ENCODE measurements around the gene FKBP1A. TPM values are rescaled to one million over a fixed set of nuclear protein-coding genes. Genes with fewer than 3 reads are reported as not detected.

The FKBP1A gene
- total and polyA plus RNA-seq, 4 donors: 87.2 to 261 (median 180) TPM

DNA sequence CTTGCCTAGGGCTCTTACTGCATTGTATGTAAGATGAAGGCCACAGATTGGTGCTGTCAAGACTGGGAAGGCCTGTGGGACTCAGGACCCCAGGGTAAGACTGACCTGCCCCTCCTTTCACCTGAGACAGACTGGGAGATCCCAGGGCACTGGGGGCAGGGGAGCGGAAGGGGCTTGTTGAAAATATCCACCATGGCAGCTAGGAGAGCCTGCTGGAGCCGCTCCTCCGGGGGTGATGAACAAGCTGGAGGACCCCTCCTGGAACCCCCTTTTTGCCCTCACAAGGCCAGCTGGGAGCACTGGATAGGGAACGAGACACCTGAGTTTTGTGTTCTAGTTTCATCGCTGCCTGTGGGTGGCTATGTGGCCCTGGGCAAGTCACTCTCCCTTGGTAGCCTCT, 54.8 kb downstream of the FKBP1A start:
- Histone ChIP-seq H3K27ac (ENCODE audit: low read depth, low read length) (no peak overlapping the region), H3K4me3 (ENCODE audit: low read depth, low read length) (no peak overlapping the region), H3K36me3 (ENCODE audit: control insufficient read depth, insufficient read depth, low read length) (peaks cover 5% of the 10 kb centered on the region), H3K9me3 (ENCODE audit: control insufficient read depth, insufficient read depth, low read length) (no peaks in the 10 kb centered on the region), H3K27me3 (ENCODE audit: control insufficient read depth, insufficient read depth, low read length) (no peaks in the 10 kb centered on the region), H3K4me1 (ENCODE audit: control insufficient read depth, insufficient read depth, low read length) (peaks cover 17% of the 10 kb centered on the region)
- no peak for DNase-seq (ENCODE audit: low read depth in 4 of 6, low spot score in 6 of 6)
- WGBS (ENCODE audit: insufficient coverage): 96% methylated on average over 5 of the region's 5 CpGs

DNA sequence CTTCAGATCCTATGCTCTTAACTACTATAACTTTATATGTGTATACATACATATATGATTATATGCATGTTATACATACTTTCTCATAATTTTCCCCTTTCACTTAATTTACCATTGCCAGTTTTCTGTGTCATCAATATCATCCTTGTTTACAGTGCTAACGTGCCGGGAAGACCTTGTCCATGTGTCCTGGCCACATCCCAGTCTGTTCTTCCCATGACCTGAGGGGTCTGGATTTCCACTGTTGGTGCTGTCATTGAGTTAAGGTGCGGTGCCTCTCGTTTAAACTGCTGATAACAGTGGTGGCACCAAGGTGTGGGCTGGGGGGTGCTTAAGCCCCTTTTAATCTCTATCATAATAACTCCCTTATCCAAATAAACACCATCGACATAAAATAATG, 55.4 kb downstream of the FKBP1A start:
- no peak overlapping the region for H3K27ac ChIP-seq (ENCODE audit: low read depth, low read length)
- H3K4me3 ChIP-seq (ENCODE audit: low read depth, low read length): no peak overlapping the region
- DNase-seq (ENCODE audit: low read depth in 4 of 6, low spot score in 6 of 6): no peak
- H3K36me3 ChIP-seq (ENCODE audit: control insufficient read depth, insufficient read depth, low read length): peaks cover 5% of the 10 kb centered on the region
- WGBS (ENCODE audit: insufficient coverage): 92% methylated on average over 2 of the region's 5 CpGs
- no peaks in the 10 kb centered on the region for H3K27me3 ChIP-seq (ENCODE audit: control insufficient read depth, insufficient read depth, low read length)
- peaks cover 17% of the 10 kb centered on the region for H3K4me1 ChIP-seq (ENCODE audit: control insufficient read depth, insufficient read depth, low read length)
- H3K9me3 ChIP-seq (ENCODE audit: control insufficient read depth, insufficient read depth, low read length): no peaks in the 10 kb centered on the region

DNA sequence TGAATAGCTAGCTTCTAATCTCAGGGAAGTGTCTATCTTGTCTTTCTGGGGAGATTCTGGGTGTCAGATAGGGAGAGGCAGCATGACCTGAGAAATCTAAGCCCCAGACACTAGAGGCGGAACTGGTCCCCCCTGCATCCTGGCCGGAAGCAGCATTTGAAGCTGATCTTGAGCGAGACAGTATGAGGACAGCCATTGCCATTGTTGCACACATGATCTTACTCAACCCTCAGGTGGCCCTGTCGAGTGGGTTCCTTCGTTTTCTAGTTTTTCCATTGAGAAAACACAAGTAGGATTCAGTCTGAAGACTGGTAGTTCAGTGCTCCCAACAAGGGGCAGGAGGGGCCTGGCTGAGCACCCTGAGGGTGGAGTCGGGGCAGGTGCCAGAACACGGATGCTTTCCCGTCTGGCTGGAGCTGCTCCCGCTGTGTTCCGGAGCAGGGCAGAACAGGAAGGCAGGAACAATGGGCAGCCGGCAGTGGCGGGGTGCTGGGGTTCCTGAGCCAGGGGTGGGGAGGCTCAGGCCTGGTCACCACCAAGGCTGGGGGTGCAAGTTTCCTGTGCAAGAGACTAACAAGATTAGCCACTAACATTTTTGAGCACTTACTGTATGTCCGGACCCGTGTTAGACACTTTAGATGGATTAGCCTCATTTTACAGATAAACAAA, 56.0 kb downstream of the FKBP1A start:
- H3K4me1 ChIP-seq (ENCODE audit: control insufficient read depth, insufficient read depth, low read length): peaks cover 17% of the 10 kb centered on the region
- H3K27ac ChIP-seq (ENCODE audit: low read depth, low read length): no peak overlapping the region
- H3K4me3 ChIP-seq (ENCODE audit: low read depth, low read length): no peak overlapping the region
- H3K27me3 ChIP-seq (ENCODE audit: control insufficient read depth, insufficient read depth, low read length): no peaks in the 10 kb centered on the region
- H3K36me3 ChIP-seq (ENCODE audit: control insufficient read depth, insufficient read depth, low read length): peaks cover 5% of the 10 kb centered on the region
- peak in 1 of 6 donors; percentile 32 for DNase-seq (ENCODE audit: low read depth in 4 of 6, low spot score in 6 of 6)
- H3K9me3 ChIP-seq (ENCODE audit: control insufficient read depth, insufficient read depth, low read length): no peaks in the 10 kb centered on the region
- WGBS (ENCODE audit: insufficient coverage): 47% methylated on average over 10 of the region's 14 CpGs

DNA sequence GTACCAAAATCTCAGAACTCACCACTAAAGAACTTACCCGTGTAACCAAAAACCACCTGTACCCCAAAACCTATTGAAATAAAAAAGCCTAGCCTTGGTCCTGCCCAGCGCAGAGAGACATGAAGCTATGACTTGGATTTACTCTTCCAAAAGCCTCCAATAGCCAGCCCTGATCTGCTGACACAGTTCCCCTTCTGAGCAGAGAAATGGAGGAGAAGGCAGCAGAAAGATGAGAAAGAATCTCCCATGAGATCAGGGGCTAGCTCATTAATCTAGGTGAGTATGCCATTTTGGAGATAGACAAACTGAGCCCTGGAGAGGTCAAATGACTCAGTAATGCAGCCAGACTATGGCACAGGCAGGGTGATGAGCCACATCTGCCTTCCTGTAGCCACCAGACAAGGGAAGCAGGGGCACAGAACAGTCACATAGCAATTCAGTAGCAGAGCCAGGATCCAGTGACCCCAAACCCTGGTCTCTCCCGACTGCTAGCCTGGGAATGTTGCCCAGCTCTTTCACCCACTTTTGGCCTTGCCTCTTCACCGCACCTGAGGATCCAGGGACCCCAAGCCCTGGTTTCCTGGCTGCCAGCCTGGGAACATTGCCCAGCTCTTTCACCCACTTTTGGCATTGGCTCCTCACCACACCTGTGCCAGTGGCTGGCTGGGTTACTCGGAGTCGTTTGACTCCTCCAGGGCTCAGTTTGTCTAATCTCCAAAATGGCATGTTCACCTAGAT, 56.7 kb downstream of the FKBP1A start:
- H3K9me3 ChIP-seq (ENCODE audit: control insufficient read depth, insufficient read depth, low read length): no peaks in the 10 kb centered on the region
- no peak overlapping the region for H3K4me3 ChIP-seq (ENCODE audit: low read depth, low read length)
- H3K36me3 ChIP-seq (ENCODE audit: control insufficient read depth, insufficient read depth, low read length): peaks cover 5% of the 10 kb centered on the region
- H3K4me1 ChIP-seq (ENCODE audit: control insufficient read depth, insufficient read depth, low read length): peaks cover 17% of the 10 kb centered on the region
- no peak overlapping the region for H3K27ac ChIP-seq (ENCODE audit: low read depth, low read length)
- WGBS (ENCODE audit: insufficient coverage): 72% methylated on average over 5 of the region's 6 CpGs
- DNase-seq (ENCODE audit: low read depth in 4 of 6, low spot score in 6 of 6): no peak
- H3K27me3 ChIP-seq (ENCODE audit: control insufficient read depth, insufficient read depth, low read length): no peaks in the 10 kb centered on the region

DNA sequence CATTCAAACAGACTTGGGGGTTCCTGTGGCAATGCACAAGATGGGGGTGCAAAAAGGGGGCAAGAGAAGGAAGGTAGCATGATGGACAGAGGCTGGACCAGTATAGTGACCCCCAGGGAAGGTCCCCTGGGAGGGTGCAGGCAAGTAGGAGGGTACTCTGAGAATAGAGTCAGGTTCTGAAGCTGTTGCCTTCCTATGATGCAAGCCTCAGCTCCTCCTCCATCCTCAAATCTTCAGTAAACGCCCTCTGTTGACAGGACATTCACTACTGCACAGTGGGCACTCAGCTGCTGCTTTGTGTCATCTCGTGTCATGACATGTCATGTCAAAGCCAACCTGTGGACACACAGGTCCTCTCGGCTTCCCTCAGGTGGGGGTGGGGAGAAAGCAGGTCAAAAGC, 58.1 kb downstream of the FKBP1A start:
- Histone ChIP-seq H3K9me3 (ENCODE audit: control insufficient read depth, insufficient read depth, low read length) (no peaks in the 10 kb centered on the region), H3K4me1 (ENCODE audit: control insufficient read depth, insufficient read depth, low read length) (peaks cover 17% of the 10 kb centered on the region), H3K36me3 (ENCODE audit: control insufficient read depth, insufficient read depth, low read length) (peaks cover 9% of the 10 kb centered on the region), H3K4me3 (ENCODE audit: low read depth, low read length) (no peak overlapping the region), H3K27me3 (ENCODE audit: control insufficient read depth, insufficient read depth, low read length) (no peaks in the 10 kb centered on the region), H3K27ac (ENCODE audit: low read depth, low read length) (no peak overlapping the region)
- WGBS (ENCODE audit: insufficient coverage): 63% methylated on average over 3 of the region's 3 CpGs
- DNase-seq (ENCODE audit: low read depth in 4 of 6, low spot score in 6 of 6): no peak

DNA sequence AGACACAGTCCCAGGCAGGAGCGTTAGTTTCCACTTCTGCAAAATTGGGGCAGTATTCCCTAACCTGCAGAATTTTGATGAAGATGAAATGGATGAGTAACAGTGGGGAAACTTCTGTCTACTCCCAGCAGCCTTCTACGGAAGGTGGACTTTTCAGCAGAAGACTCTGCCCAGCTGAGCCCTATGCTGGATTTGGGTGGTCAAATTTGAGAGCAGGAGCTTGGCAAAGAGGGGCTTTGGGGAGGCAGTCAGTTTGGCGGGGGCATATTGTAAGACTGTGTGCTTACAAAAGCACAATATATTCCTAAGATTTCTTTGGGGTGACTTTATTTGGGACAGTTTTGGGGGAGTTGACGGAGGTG, 58.5 kb downstream of the FKBP1A start:
- no peak overlapping the region for H3K27ac ChIP-seq (ENCODE audit: low read depth, low read length)

DNA sequence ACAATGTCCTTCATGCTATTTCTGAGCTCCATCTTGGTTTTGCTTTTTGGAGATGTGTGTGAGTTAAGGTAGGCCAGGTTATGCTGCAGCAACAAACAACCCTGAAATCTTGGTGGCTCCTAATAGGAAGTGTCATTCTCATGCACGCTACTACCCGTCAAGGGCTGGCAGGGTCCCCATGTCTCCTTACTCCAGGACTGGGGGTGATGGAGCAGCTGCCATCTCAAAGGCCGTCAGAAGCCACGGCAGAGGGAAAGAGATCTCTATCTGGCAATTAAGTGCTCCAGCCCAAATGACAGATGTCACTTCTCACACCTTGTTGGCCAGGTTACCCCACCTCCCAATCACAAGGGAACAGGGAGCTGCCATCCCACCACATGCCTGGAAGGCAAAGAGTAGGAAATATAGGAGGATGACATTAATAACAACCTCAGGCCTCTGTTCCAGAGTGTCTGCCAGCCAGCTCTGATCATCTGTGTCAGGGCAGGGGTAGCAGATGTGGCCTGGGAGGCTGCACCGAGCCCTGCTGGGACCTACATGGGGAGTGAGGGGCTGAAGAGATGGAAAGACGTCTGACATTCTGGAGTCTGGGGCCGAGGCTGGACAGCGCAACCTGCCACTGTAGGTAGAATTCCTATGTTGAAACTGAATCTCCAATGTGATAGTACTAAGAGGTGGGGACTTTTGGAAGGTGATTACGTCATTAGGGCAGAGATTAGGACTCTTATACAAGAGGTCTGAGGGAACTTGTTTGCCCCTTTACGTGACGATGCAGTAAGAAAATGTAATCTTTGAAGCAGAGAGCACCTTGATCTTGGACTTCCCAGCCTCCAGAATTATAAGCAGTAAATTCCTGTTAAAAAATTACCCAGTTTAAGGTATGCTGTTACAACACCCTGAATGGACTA, 59.1 kb downstream of the FKBP1A start:
- DNase-seq (ENCODE audit: low read depth in 4 of 6, low spot score in 6 of 6): no peak
- H3K36me3 ChIP-seq (ENCODE audit: control insufficient read depth, insufficient read depth, low read length): peaks cover 14% of the 10 kb centered on the region
- no peaks in the 10 kb centered on the region for H3K27me3 ChIP-seq (ENCODE audit: control insufficient read depth, insufficient read depth, low read length)
- WGBS (ENCODE audit: insufficient coverage): 95% methylated on average over 7 of the region's 11 CpGs
- H3K4me3 ChIP-seq (ENCODE audit: low read depth, low read length): no peak overlapping the region
- H3K27ac ChIP-seq (ENCODE audit: low read depth, low read length): no peak overlapping the region
- peaks cover 22% of the 10 kb centered on the region for H3K4me1 ChIP-seq (ENCODE audit: control insufficient read depth, insufficient read depth, low read length)
- no peaks in the 10 kb centered on the region for H3K9me3 ChIP-seq (ENCODE audit: control insufficient read depth, insufficient read depth, low read length)

More for the DNA sequence above, 58.5 kb downstream of the FKBP1A start:
- Histone ChIP-seq H3K36me3 (ENCODE audit: control insufficient read depth, insufficient read depth, low read length) (peaks cover 9% of the 10 kb centered on the region), H3K4me1 (ENCODE audit: control insufficient read depth, insufficient read depth, low read length) (peaks cover 17% of the 10 kb centered on the region), H3K9me3 (ENCODE audit: control insufficient read depth, insufficient read depth, low read length) (no peaks in the 10 kb centered on the region), H3K27me3 (ENCODE audit: control insufficient read depth, insufficient read depth, low read length) (no peaks in the 10 kb centered on the region), H3K4me3 (ENCODE audit: low read depth, low read length) (no peak overlapping the region)
- WGBS (ENCODE audit: insufficient coverage): 83% methylated on average over 1 of the region's 4 CpGs
- no peak for DNase-seq (ENCODE audit: low read depth in 4 of 6, low spot score in 6 of 6)

DNA sequence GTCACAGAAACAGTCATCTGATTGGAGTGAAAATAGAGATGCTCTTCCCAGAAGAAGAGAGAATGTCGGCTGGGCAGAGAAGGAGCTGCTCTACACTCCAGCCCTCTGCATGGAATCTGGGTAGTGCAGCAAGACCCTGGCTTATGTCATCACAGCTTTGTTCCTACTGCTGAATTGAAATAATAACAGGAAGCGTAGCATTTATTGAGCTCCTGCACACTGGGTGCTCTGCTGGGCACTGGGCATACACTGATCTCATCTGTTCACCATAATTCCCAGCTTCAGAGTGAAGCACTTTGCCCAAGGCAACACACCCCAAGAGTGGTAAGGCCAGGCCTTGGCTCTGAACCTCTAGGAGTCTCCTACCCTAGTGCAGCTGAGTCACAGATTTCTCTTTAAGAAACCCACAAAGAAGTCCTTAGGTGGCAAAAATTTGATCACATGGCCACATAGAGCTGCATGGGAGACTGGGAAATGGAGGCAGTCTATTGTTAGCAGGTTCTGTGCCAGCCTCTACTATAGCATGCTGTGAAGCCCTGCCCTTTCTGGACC, 60.0 kb downstream of the FKBP1A start:
- Histone ChIP-seq H3K27ac (ENCODE audit: low read depth, low read length) (no peak overlapping the region), H3K36me3 (ENCODE audit: control insufficient read depth, insufficient read depth, low read length) (peaks cover 14% of the 10 kb centered on the region), H3K9me3 (ENCODE audit: control insufficient read depth, insufficient read depth, low read length) (no peaks in the 10 kb centered on the region), H3K4me1 (ENCODE audit: control insufficient read depth, insufficient read depth, low read length) (peaks cover 25% of the 10 kb centered on the region), H3K27me3 (ENCODE audit: control insufficient read depth, insufficient read depth, low read length) (no peaks in the 10 kb centered on the region), H3K4me3 (ENCODE audit: low read depth, low read length) (no peak overlapping the region)
- DNase-seq (ENCODE audit: low read depth in 4 of 6, low spot score in 6 of 6): no peak
- WGBS (ENCODE audit: insufficient coverage): 100% methylated on average over 2 of the region's 2 CpGs

DNA sequence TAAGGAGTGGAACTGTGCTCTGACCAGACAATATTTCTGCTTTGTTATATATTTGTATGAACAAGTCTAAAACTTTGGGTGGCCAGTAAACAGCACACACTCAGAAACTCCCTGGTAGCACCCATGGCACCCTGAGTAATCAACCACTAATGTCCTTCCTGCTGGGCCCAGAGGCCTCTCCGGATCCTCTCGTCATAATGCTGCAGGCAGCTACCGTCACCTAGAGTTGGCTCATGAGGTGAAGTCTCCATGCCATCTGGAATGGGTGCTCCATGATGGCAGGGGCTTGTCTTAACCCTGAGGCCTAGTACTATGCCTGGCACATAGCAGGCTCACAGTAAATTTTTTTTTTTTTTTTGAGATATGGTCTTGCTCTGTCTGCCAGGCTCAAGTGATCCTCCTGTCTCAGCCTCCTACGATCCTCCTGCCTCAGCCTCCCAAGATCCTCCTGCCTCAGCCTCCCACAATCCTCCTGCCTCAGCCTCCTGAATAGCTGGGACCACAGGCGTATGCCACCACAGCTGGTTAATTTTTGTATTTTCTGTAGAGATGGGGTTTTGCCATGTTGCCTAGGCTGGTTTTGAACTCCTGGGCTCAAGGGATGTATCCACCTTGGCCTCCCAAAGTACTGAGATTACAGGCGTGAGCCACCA, 60.9 kb downstream of the FKBP1A start:
- no peak overlapping the region for H3K4me3 ChIP-seq (ENCODE audit: low read depth, low read length)
- no peaks in the 10 kb centered on the region for H3K27me3 ChIP-seq (ENCODE audit: control insufficient read depth, insufficient read depth, low read length)
- 94% methylated on average over 5 of the region's 6 CpGs for WGBS (ENCODE audit: insufficient coverage)
- no peak for DNase-seq (ENCODE audit: low read depth in 4 of 6, low spot score in 6 of 6)
- peaks cover 28% of the 10 kb centered on the region for H3K4me1 ChIP-seq (ENCODE audit: control insufficient read depth, insufficient read depth, low read length)
- H3K9me3 ChIP-seq (ENCODE audit: control insufficient read depth, insufficient read depth, low read length): no peaks in the 10 kb centered on the region
- no peak overlapping the region for H3K27ac ChIP-seq (ENCODE audit: low read depth, low read length)
- H3K36me3 ChIP-seq (ENCODE audit: control insufficient read depth, insufficient read depth, low read length): peaks cover 14% of the 10 kb centered on the region

Data from spinal cord (tissue), 10 donors.